ENCODE measurements around the gene CNDP2. TPM values are rescaled to one million over a fixed set of nuclear protein-coding genes. Genes with fewer than 3 reads are reported as not detected.

The CNDP2 gene
- total RNA-seq, 1 donor from 2014 or later: 75.2 TPM

- no peaks in the 10 kb centered on the region for H3K36me3 Mint-ChIP-seq (ENCODE audit: unreplicated experiment)
- H3K4me1 Mint-ChIP-seq (ENCODE audit: unreplicated experiment): no peaks in the 10 kb centered on the region
- H3K27me3 Mint-ChIP-seq (ENCODE audit: unreplicated experiment): peaks cover 22% of the 10 kb centered on the region
- no peak for TF ChIP-seq CTCF (IDR thresholded peaks at IDR 0.05)
- no peaks in the 10 kb centered on the region for H3K9me3 Mint-ChIP-seq (ENCODE audit: unreplicated experiment)
- peak; percentile 81 for DNase-seq (ENCODE audit: extremely low spot score, unreplicated experiment)
- no peak overlapping the region for H3K27ac Mint-ChIP-seq (ENCODE audit: unreplicated experiment)
- no peak overlapping the region for H3K4me3 Mint-ChIP-seq (ENCODE audit: unreplicated experiment)
These were observed 33.8 kb downstream of the CNDP2 start for GRCh38 chr18:74529811-74530583.

GRCh38 chr18:74530584-74530862 lies 34.4 kb downstream of the CNDP2 start:
- Mint-ChIP-seq H3K27ac (ENCODE audit: unreplicated experiment) (no peak overlapping the region), H3K4me1 (ENCODE audit: unreplicated experiment) (no peaks in the 10 kb centered on the region), H3K27me3 (ENCODE audit: unreplicated experiment) (peaks cover 22% of the 10 kb centered on the region), H3K36me3 (ENCODE audit: unreplicated experiment) (no peaks in the 10 kb centered on the region), H3K9me3 (ENCODE audit: unreplicated experiment) (no peaks in the 10 kb centered on the region), H3K4me3 (ENCODE audit: unreplicated experiment) (no peak overlapping the region)
- DNase-seq (ENCODE audit: extremely low spot score, unreplicated experiment): peak; percentile 70
- no peak for TF ChIP-seq CTCF (IDR thresholded peaks at IDR 0.05)

- no peak overlapping the region for H3K4me3 Mint-ChIP-seq (ENCODE audit: unreplicated experiment)
- H3K36me3 Mint-ChIP-seq (ENCODE audit: unreplicated experiment): no peaks in the 10 kb centered on the region
- TF ChIP-seq CTCF (IDR thresholded peaks at IDR 0.05): no peak
- peaks cover 23% of the 10 kb centered on the region for H3K27me3 Mint-ChIP-seq (ENCODE audit: unreplicated experiment)
- no peak overlapping the region for H3K27ac Mint-ChIP-seq (ENCODE audit: unreplicated experiment)
- H3K9me3 Mint-ChIP-seq (ENCODE audit: unreplicated experiment): no peaks in the 10 kb centered on the region
- DNase-seq (ENCODE audit: extremely low spot score, unreplicated experiment): peak; percentile 65
- no peaks in the 10 kb centered on the region for H3K4me1 Mint-ChIP-seq (ENCODE audit: unreplicated experiment)
These were observed 34.9 kb downstream of the CNDP2 start for GRCh38 chr18:74531043-74531442.

GRCh38 chr18:74532511-74533025 lies 36.4 kb downstream of the CNDP2 start:
- H3K4me1 Mint-ChIP-seq (ENCODE audit: unreplicated experiment): no peaks in the 10 kb centered on the region
- DNase-seq (ENCODE audit: extremely low spot score, unreplicated experiment): no peak
- no peak for TF ChIP-seq CTCF (IDR thresholded peaks at IDR 0.05)
- no peak overlapping the region for H3K27ac Mint-ChIP-seq (ENCODE audit: unreplicated experiment)
- H3K9me3 Mint-ChIP-seq (ENCODE audit: unreplicated experiment): no peaks in the 10 kb centered on the region
- no peak overlapping the region for H3K4me3 Mint-ChIP-seq (ENCODE audit: unreplicated experiment)
- H3K27me3 Mint-ChIP-seq (ENCODE audit: unreplicated experiment): peaks cover 20% of the 10 kb centered on the region
- no peaks in the 10 kb centered on the region for H3K36me3 Mint-ChIP-seq (ENCODE audit: unreplicated experiment)

GRCh38 chr18:74533666-74534065 lies 37.5 kb downstream of the CNDP2 start:
- no peaks in the 10 kb centered on the region for H3K36me3 Mint-ChIP-seq (ENCODE audit: unreplicated experiment)
- H3K4me3 Mint-ChIP-seq (ENCODE audit: unreplicated experiment): no peak overlapping the region
- no peaks in the 10 kb centered on the region for H3K4me1 Mint-ChIP-seq (ENCODE audit: unreplicated experiment)
- DNase-seq (ENCODE audit: extremely low spot score, unreplicated experiment): no peak
- no peak for TF ChIP-seq CTCF (IDR thresholded peaks at IDR 0.05)
- H3K9me3 Mint-ChIP-seq (ENCODE audit: unreplicated experiment): no peaks in the 10 kb centered on the region
- H3K27me3 Mint-ChIP-seq (ENCODE audit: unreplicated experiment): peaks cover 12% of the 10 kb centered on the region
- no peak overlapping the region for H3K27ac Mint-ChIP-seq (ENCODE audit: unreplicated experiment)
